RWPE1 (cell line): ENCODE results near the gene PARP1.

ENCODE experiments used
- CTCF ChIA-PET: fragments of 350-600 bp; sonication (Branson Sonifier 250); formaldehyde crosslinking; extraction: SDS; loops from one replicate; lab custom pipeline; 2021; lab: Yijun Ruan, JAX
- POLR2A ChIA-PET: fragments of 400-600 bp; formaldehyde crosslinking; extraction: SDS; loops from one replicate; lab custom pipeline; 2020; ENCODE audit warnings: antibody characterized with exemption; ENCODE audit not compliant: low non-redundant PET; lab: Yijun Ruan, JAX
- DNase-seq: peaks from one replicate; pipeline ENCODE4 v3.0.0; 2012; ENCODE audit warnings: low spot score
- H3K27ac ChIP-seq: fragments of 450-650 bp; 2 replicates; pipeline ENCODE4 v1.5.1; 2017
- TF ChIP-seq, protein P1 (sequence below): fragments of 450-650 bp; conservative IDR thresholded peaks from 2 replicates; pipeline ENCODE4 v1.5.1; 2017; ENCODE audit warnings: low read depth, mild to moderate bottlenecking

The PARP1 gene

DNA sequence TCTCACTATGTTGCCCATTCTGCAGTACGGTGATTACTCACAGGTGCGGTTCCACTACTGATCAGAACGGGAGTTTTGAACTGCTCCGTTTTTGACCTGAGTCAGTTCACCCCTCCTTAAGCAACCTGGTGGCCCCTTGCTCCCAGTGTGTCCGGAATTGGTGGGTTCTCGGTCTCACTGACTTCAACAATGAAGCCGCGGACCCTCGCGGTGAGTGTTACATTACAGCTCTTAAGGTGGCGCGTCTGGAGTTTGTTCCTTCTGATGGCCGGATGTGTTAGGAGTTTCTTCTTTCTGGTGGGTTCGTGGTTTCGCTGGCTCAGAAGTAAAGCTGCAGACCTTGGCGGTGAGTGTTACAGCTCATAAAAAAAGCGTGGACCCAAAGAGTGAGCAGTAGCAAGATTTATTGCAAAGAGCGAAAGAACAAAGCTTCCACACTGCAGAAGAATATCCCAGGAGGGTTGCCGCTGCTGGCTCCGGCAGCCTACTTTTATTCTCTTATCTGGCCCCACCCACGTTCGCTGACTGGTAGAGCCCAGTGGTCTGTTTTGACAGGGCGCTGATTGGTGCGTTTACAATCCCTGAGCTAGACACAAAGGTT is 17.6 kb upstream of the PARP1 start:
- DNase-seq, result no peak
- ChIA-PET CTCF (interaction anchor here (0.6 to 5.5 kb wide), 13 partner anchors 10 to 533 kb away, joined by 3 to 34 read pairs (median 4); partner anchors contain the start of genes PARP1 and STUM), POLR2A (no interaction called here)
- no peak overlapping the region for H3K27ac ChIP-seq
- TF ChIP-seq, protein P1, sequence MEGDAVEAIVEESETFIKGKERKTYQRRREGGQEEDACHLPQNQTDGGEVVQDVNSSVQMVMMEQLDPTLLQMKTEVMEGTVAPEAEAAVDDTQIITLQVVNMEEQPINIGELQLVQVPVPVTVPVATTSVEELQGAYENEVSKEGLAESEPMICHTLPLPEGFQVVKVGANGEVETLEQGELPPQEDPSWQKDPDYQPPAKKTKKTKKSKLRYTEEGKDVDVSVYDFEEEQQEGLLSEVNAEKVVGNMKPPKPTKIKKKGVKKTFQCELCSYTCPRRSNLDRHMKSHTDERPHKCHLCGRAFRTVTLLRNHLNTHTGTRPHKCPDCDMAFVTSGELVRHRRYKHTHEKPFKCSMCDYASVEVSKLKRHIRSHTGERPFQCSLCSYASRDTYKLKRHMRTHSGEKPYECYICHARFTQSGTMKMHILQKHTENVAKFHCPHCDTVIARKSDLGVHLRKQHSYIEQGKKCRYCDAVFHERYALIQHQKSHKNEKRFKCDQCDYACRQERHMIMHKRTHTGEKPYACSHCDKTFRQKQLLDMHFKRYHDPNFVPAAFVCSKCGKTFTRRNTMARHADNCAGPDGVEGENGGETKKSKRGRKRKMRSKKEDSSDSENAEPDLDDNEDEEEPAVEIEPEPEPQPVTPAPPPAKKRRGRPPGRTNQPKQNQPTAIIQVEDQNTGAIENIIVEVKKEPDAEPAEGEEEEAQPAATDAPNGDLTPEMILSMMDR, result no peak

DNA sequence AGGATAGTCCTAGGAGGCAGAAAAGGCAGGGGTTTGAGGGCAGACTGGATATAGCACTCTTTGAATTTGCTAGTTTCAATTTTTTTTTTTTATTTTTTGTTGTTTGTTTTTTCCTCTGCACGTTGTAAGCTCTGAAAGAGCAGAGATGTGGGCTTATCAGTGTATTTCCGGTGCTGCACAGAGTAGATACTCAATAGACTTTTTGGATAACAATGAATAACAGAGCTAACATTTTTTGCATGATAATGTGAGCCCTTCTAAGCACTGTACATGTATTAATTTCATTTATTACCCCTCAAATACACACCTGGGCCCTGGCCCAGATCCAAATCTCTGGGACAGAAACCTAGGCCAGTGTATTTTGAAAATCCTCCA is 17.1 kb upstream of the PARP1 start:
- ChIA-PET POLR2A (no interaction called here), CTCF (interaction anchor here (0.6 to 5.5 kb wide), 16 partner anchors 11 to 534 kb away, joined by 3 to 34 read pairs (median 4); partner anchors contain the start of genes PARP1 and STUM)
- H3K27ac ChIP-seq, result no peak overlapping the region
- DNase-seq, result no peak
- TF ChIP-seq, protein P1, result no peak

DNA sequence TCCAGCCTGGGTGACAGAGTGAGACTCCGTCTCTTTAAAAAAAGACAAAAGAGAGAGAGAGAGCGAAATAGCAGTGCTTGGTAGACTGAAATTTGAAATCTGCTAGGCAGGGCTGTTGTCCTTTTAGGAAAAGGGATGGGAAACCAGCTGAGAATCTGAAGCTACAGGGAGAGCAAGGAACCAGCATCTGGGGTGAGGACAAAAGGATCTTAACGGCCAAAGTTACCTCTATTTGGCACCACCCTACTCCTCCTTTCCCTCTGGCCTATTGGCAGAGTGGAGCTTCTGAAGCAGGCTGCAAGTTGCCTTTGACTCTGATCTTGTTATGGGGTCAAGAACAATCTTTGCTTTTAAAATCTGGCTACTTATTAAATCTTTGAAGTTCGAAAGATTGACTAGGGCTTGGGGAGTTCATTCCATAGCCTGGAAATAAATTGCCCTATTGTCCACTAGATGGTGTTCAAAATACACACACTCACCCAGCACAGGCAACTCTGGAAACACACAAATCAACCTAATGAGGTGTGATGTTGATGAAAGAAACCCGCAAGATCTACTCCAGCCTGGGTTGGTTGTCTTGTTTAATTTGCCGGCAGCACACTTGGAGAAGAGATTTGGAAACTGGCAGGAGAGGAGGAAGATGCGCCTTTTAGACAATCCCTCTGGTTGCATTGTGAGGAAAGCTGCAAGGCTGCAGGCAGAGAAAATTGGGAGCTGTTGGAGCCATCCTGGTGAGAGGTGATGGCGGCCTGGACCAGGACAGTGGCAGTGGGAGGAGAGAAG is 16.5 kb upstream of the PARP1 start:
- TF ChIP-seq, protein P1, result peak; percentile 62
- DNase-seq, result peak; percentile 65
- POLR2A ChIA-PET, result no interaction called here
- H3K27ac ChIP-seq, result no peak overlapping the region
- CTCF ChIA-PET, result interaction anchor here (0.6 to 5.5 kb wide), 19 partner anchors 11 to 1023 kb away, joined by 3 to 34 read pairs (median 4); partner anchors contain the start of genes PARP1 and STUM

DNA sequence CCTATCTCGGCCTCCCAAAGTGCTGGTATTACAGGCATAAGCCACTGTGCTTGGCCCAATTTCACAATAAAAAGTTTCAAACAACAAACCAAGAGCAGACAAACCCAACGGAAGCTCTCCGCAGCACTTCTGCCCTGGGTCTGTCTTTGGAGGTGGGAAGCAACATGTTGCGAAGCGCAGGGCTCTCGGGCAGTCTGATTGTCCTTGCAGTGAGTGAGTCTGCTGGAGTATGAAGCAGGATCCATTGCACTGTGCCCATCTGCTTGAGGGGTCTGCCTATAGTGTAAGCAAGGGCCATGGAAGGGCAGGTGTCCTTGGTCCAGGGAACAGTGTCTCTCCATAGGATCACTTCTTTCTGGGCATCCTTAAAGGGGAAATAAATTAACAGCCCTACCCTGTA is 14.6 kb upstream of the PARP1 start:
- no peak for DNase-seq
- H3K27ac ChIP-seq, result no peak overlapping the region
- ChIA-PET POLR2A (no interaction called here), CTCF (interaction anchor here (0.9 to 5.5 kb wide), 3 partner anchors 21 to 211 kb away, joined by 3 to 34 read pairs (median 4); partner anchors contain the start of gene STUM)
- TF ChIP-seq, protein P1, result no peak

DNA sequence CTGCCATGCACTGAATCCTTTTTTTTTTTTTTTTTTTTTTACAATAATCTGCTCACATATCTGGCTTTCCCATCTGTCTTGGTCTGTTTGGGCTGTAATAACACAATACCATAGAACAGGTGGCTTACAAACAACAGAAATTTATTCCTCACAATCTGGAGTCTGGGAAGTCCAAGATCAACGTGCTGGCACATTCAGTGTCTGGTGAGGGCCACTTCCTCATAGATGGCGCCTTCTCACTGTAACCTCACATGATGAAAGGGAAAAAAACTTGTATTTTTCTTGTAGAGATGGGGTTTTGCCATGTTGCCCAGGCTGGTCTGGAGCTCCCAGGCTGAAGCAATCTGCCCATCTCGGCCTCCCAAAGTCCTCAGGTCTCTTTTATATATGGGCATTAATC is 13.0 kb upstream of the PARP1 start:
- POLR2A ChIA-PET, result interaction anchor here (2.0 kb wide), 1 partner anchor 13 kb away, joined by 7 read pairs; the partner anchor contains the start of gene PARP1
- TF ChIP-seq, protein P1, result no peak
- CTCF ChIA-PET, result interaction anchor here (0.5 to 0.6 kb wide), 2 partner anchors 112 to 387 kb away, joined by 3 to 4 read pairs; partner anchors contain the start of gene LIN9
- H3K27ac ChIP-seq, result no peak overlapping the region
- no peak for DNase-seq

DNA sequence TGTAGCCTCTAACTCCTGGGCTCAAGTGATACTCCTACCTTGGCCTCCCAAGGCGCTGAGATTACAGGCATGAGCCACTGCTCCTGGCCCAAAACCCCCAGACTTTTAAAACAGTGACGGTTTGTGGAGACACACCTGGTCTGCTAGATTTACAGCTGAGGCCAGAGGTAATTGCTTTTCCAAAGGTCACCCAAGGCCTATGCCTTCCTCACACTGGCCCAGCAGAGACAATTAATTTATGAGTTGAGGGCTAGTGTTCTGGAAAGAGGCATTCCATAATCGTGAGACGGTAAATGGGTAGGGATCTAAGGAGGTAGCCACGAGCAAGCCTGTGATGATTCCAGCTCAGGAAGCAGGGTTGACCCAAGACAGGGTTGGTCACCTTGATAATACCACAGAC is 12.4 kb upstream of the PARP1 start:
- H3K27ac ChIP-seq, result no peak overlapping the region
- DNase-seq, result no peak
- CTCF ChIA-PET, result interaction anchor here (0.5 to 1.3 kb wide), 3 partner anchors 13 to 387 kb away, joined by 3 to 4 read pairs (median 4); partner anchors contain the start of genes LIN9 and PARP1
- POLR2A ChIA-PET, result interaction anchor here (2.0 kb wide), 1 partner anchor 12 kb away, joined by 7 read pairs; the partner anchor contains the start of gene PARP1
- TF ChIP-seq, protein P1, result no peak
